A549 (cell line): ENCODE results near the gene ZNF276. TPM values are rescaled to one million over a fixed set of nuclear protein-coding genes. Genes with fewer than 3 reads are reported as not detected.
"Not testable (repeated sequence)": the region's sequence is repeated elsewhere in the genome, so short reads cannot be mapped to it uniquely, and the experiment has no call there.

Experiments
- ATAC-seq, 2 experiments: fragments of 200-7000 bp in 1 of 2; fragments of >200 bp in 1 of 2; cut with Nextera tagmentation in 1 of 2; cut with Tn5 transposase in 1 of 2; 3 replicates each; pipeline versions ENCODE4 v1.8.0 to v1.9.1; 2018 to 2020; ENCODE audit warnings: mild to moderate bottlenecking in 1 of 2, moderate library complexity in 1 of 2
- CTCF ChIA-PET: fragments of 300-600 bp; sonication (Branson Sonifier 250); formaldehyde crosslinking; extraction: SDS; loops from one replicate; lab custom pipeline; 2021; ENCODE audit warnings: antibody characterized with exemption, inconsistent platforms; lab: Yijun Ruan, JAX
- POLR2A ChIA-PET: fragments of 350-600 bp; formaldehyde crosslinking; extraction: SDS; loops from one replicate; lab custom pipeline; 2021; ENCODE audit warnings: antibody characterized with exemption, inconsistent platforms; lab: Yijun Ruan, JAX
- DNase-seq, 2 experiments: peaks; one replicate each; pipeline versions ENCODE4 v3.0.0 to v3.0.0-alpha.2; 2011 to 2016; ENCODE audit warnings: low read depth in 1 of 2, low spot score in 1 of 2
- FAIRE-seq: peaks from 2 replicates; lab custom pipeline; 2011; peaks lifted over from hg19 to GRCh38; lab: Jason Lieb, UNC
- H3K27ac ChIP-seq, 2 experiments: fragments of >200 bp; sonication (Bioruptor Twin); formaldehyde crosslinking; 3 replicates each; pipeline ENCODE4 v1.5.1; 2016 to 2017
- H3K4me1 ChIP-seq: fragments of >200 bp; sonication (Bioruptor Twin); formaldehyde crosslinking; 3 replicates; pipeline ENCODE4 v1.6.1; 2016
- H3K4me2 ChIP-seq: fragments of >200 bp; sonication (Bioruptor Twin); formaldehyde crosslinking; 3 replicates; pipeline ENCODE4 v1.6.1; 2016
- H3K4me3 ChIP-seq: fragments of >200 bp; sonication (Bioruptor Twin); formaldehyde crosslinking; 3 replicates; pipeline ENCODE4 v1.5.1; 2016
- H3K9me3 ChIP-seq: fragments of >200 bp; sonication (Bioruptor Twin); formaldehyde crosslinking; 3 replicates; pipeline ENCODE4 v1.6.1; 2016
- CBX8 ChIP-seq: fragments of 200-600 bp; sonication (generic); IDR thresholded peaks from 2 replicates; pipeline ENCODE4 v1.6.1; 2016
- CHD4 ChIP-seq: fragments of 200-600 bp; sonication (generic); IDR thresholded peaks from 2 replicates; pipeline ENCODE4 v1.6.1; 2016; ENCODE audit warnings: antibody characterized with exemption, mild to moderate bottlenecking, borderline replicate concordance
- FOSB ChIP-seq: fragments of 250-450 bp; sonication (Bioruptor Pico); IDR thresholded peaks from 2 replicates; pipeline ENCODE4 v1.5.0; 2020; ENCODE audit warnings: mild to moderate bottlenecking, moderate library complexity
- HDAC2 ChIP-seq: fragments of 200-600 bp; sonication (generic); IDR thresholded peaks from 2 replicates; pipeline ENCODE4 v1.6.1; 2016
- KDM5A ChIP-seq: fragments of 200-600 bp; sonication (generic); IDR thresholded peaks from 2 replicates; pipeline ENCODE4 v1.6.1; 2016; ENCODE audit warnings: antibody characterized with exemption, mild to moderate bottlenecking
- NFE2L2 ChIP-seq: fragments of 150-350 bp; conservative IDR thresholded peaks from 2 replicates; pipeline ENCODE4 v1.6.1; 2014; ENCODE audit warnings: low read length
- PHF8 ChIP-seq: fragments of 200-600 bp; sonication (generic); IDR thresholded peaks from 2 replicates; pipeline ENCODE4 v1.6.1; 2016; ENCODE audit warnings: low read depth, mild to moderate bottlenecking, antibody characterized with exemption, moderate library complexity, borderline replicate concordance
- POLR2A ChIP-seq: IDR thresholded peaks from 2 replicates; pipeline ENCODE4 v1.6.1; 2012; ENCODE audit warnings: mild to moderate bottlenecking, low read length
- RFX5 ChIP-seq: fragments of 450-650 bp; IDR thresholded peaks from 2 replicates; pipeline ENCODE4 v1.7.1; 2014; ENCODE audit warnings: antibody characterized with exemption, mild to moderate bottlenecking, moderate library complexity
- SREBF2 ChIP-seq: fragments of 450-650 bp; IDR thresholded peaks from 2 replicates; pipeline ENCODE4 v1.6.1; 2014; ENCODE audit warnings: mild to moderate bottlenecking, moderate library complexity
- ZFP36 ChIP-seq: fragments of 450-650 bp; IDR thresholded peaks from 2 replicates; pipeline ENCODE4 v1.6.1; 2014; ENCODE audit warnings: borderline replicate concordance; ENCODE audit not compliant: partially characterized antibody
- ZSCAN20 ChIP-seq: fragments of 250-450 bp; sonication (Bioruptor Pico); IDR thresholded peaks from 2 replicates; pipeline ENCODE4 v1.8.0; 2022; ENCODE audit warnings: mild to moderate bottlenecking, moderate library complexity
- WGBS: methylation state at CpG from one replicate; pipeline ENCODE4 v1.1.6; 2017; ENCODE audit errors: missing lambda C conversion rate; 5-methylcytosine and 5-hydroxymethylcytosine counted together
- polyA plus RNA-seq, 4 experiments: library from polyadenylated mRNA; depleted of rRNA in 3 of 4; stranded (reverse); fragments of >200 nt; fragmentation: RNase III in 1 of 4; extraction: RNeasy Plus Mini Kit Qiagen cat#74134 plus additional on column Dnase treatment in 1 of 4; gene quantifications; 2 replicates in 3 of 4; 3 replicates in 1 of 4; pipeline ENCODE4 v1.2.3, GENCODE V29; 2011 to 2017
- TF ChIP-seq, protein P1 (sequence below): IDR thresholded peaks from 2 replicates; pipeline ENCODE4 v1.6.1; 2012
- TF ChIP-seq, protein P2 (sequence below): fragments of >200 bp; sonication (Bioruptor Twin); formaldehyde crosslinking; IDR thresholded peaks from 2 replicates; pipeline ENCODE4 v1.6.1; 2016
- TF ChIP-seq, protein P3 (sequence below): IDR thresholded peaks from 2 replicates; pipeline ENCODE4 v1.6.1; 2012; ENCODE audit warnings: low read depth, borderline replicate concordance

Gene ZNF276
- polyA plus RNA-seq, 2 of the 4 experiments (the other 2 are of a cell fraction): 6.5 to 15.1 TPM

DNA sequence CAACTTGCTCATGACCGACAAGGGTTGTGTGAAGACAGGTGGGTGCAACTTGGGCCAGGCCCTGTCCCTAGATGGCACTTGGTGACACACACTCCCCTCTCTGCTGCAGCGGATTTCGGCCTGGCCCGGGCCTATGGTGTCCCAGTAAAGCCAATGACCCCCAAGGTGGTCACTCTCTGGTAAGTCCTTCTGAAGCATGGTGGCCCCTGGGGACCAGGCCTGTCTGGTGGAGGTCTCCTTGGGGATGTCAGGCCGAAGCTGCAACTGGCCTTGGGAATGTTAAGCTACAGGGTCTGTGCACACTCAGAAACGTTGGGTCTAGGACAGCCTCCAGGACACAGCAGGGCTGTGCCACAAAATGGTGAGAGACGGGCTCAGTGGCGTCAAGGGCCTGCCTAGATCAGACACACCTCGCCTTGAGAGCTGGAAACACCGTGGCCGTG lies 28.0 kb upstream of the ZNF276 start (continued):
- TF ChIP-seq ZFP36 (no peak), CHD4 (no peak)

DNA sequence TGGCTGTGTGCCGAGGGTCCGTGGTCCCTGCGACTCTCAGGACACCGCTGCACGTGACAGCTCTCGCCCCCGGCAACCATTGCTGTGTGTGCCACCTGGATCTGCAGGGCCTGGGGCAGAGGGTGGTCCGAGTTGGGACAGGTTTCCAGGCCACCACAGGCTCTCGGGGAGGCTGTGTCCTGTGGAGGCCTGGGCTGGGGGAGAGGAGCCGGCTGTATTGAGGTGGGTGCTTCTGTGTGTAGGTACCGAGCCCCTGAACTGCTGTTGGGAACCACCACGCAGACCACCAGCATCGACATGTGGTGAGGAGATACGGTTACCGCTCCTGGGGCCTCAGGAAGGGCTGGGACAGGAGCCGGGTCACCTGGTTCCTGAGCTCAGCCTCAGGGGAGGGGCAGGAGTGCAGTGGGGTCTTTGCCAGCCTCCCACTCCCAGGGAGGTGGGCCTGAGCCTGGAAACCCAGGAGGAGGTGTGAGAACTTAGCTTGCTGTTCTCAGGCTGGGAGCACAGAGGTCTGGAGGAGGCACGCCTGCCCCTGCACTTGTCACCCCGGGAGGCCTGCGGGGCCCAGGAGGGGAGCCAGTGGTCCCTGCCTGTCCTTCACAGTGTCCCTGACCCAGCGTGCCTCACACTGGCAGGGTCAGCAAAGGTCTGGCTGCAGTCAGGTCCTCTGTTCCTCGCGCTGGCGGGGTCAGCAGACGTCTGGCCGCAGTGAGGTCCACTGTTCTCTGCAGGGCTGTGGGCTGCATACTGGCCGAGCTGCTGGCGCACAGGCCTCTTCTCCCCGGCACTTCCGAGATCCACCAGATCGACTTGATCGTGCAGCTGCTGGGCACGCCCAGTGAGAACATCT lies 27.2 kb upstream of the ZNF276 start:
- no peak overlapping the region for H3K4me3 ChIP-seq
- POLR2A ChIA-PET: no interaction called here
- CTCF ChIA-PET: interaction anchor here (0.6 to 1.0 kb wide), 3 partner anchors 78 to 167 kb away, joined by 3 to 4 read pairs (median 3); no protein-coding TSS in a partner anchor
- H3K4me2 ChIP-seq: no peak overlapping the region
- 91% methylated on average over 17 of the region's 32 CpGs for WGBS
- no peaks in the 10 kb centered on the region for H3K4me1 ChIP-seq
- H3K27ac ChIP-seq: no peak overlapping the region
- DNase-seq (no peak), FAIRE-seq (no peak), ATAC-seq (peak in 1 of 2 experiments; percentile 2; a peak in 3 of 6 replicates)
- no peak for TF ChIP-seq HDAC2
- TF ChIP-seq POLR2A: no peak
- no peak for TF ChIP-seq SREBF2
- TF ChIP-seq PHF8: no peak
- no peak for TF ChIP-seq FOSB (CRISPR knock-in tag)
- no peak for TF ChIP-seq RFX5
- TF ChIP-seq, protein P1, sequence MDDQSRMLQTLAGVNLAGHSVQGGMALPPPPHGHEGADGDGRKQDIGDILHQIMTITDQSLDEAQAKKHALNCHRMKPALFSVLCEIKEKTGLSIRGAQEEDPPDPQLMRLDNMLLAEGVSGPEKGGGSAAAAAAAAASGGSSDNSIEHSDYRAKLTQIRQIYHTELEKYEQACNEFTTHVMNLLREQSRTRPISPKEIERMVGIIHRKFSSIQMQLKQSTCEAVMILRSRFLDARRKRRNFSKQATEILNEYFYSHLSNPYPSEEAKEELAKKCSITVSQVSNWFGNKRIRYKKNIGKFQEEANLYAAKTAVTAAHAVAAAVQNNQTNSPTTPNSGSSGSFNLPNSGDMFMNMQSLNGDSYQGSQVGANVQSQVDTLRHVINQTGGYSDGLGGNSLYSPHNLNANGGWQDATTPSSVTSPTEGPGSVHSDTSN: no peak
- TF ChIP-seq NFE2L2: no peak
- TF ChIP-seq ZSCAN20 (CRISPR knock-in tag): no peak
- no peak for TF ChIP-seq ZFP36
- TF ChIP-seq, protein P2, sequence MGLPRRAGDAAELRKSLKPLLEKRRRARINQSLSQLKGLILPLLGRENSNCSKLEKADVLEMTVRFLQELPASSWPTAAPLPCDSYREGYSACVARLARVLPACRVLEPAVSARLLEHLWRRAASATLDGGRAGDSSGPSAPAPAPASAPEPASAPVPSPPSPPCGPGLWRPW: no peak
- no peak for TF ChIP-seq CHD4
- no peak for TF ChIP-seq KDM5A
- TF ChIP-seq, protein P3, sequence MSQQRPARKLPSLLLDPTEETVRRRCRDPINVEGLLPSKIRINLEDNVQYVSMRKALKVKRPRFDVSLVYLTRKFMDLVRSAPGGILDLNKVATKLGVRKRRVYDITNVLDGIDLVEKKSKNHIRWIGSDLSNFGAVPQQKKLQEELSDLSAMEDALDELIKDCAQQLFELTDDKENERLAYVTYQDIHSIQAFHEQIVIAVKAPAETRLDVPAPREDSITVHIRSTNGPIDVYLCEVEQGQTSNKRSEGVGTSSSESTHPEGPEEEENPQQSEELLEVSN: no peak
- H3K9me3 ChIP-seq: no peaks in the 10 kb centered on the region

DNA sequence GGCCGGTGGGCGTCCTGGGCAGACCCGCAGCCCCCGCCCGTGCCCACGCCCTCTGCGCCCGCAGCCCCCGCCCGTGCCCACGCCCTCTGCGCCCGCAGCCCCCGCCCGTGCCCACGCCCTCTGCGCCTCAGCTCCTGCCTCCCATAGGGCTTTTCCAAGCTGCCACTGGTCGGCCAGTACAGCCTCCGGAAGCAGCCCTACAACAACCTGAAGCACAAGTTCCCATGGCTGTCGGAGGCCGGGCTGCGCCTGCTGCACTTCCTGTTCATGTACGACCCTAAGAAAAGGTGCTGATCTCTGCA lies 26.6 kb upstream of the ZNF276 start:
- ChIA-PET POLR2A (interaction anchor here (4.4 kb wide), 1 partner anchor 8 kb away, joined by 26 read pairs; the partner anchor contains the start of gene CDK10), CTCF (interaction anchor here (0.6 to 1.0 kb wide), 2 partner anchors 101 to 167 kb away, joined by 3 read pairs; no protein-coding TSS in a partner anchor)
- H3K4me1 ChIP-seq, H3K4me2 ChIP-seq, H3K27ac ChIP-seq, ATAC-seq, H3K4me3 ChIP-seq, FAIRE-seq, DNase-seq, H3K9me3 ChIP-seq: not testable (repeated sequence)
- WGBS: 90% methylated on average over 6 of the region's 23 CpGs

DNA sequence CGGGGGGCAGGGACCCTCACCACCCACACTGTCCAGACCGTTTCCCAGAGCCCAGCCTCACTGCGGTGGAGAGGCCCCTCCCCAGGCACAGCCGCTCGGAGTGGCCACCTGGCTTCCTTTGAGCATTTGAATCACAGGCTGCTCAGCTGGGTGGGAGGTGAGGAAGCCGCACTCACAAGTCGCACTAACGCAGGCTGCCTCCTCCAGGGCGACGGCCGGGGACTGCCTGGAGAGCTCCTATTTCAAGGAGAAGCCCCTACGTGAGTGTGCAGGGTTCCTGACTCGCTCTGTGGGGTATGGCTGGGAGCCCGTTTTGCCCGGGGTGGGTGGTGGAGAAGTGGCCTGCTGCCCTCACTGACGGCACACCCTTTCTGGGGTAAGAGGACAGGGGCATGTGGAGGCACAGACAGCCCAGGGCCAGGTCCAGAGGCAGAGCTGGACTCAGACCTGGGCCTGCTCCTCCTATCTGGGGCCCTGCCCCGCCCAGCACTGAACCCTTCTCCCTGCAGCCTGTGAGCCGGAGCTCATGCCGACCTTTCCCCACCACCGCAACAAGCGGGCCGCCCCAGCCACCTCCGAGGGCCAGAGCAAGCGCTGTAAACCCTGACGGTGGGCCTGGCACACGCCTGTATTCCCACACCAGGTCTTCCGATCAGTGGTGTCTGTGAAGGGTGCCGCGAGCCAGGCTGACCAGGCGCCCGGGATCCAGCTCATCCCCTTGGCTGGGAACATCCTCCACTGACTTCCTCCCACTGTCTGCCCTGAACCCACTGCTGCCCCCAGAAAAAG lies 26.1 kb upstream of the ZNF276 start:
- CTCF ChIA-PET: interaction anchor here (0.6 to 1.0 kb wide), 2 partner anchors 101 to 166 kb away, joined by 3 read pairs; no protein-coding TSS in a partner anchor
- ATAC-seq: peak; percentile 1 to 3; a peak in 1 of 6 replicates
- no peak for DNase-seq
- H3K4me2 ChIP-seq: no peak overlapping the region
- no peak for TF ChIP-seq CBX8
- no peak for TF ChIP-seq HDAC2
- FAIRE-seq: no peak
- H3K4me1 ChIP-seq: peaks cover 5% of the 10 kb centered on the region; the same call in 2 of the 3 replicates
- POLR2A ChIA-PET: interaction anchor here (4.4 kb wide), 1 partner anchor 9 kb away, joined by 26 read pairs; the partner anchor contains the start of gene CDK10
- no peak overlapping the region for H3K4me3 ChIP-seq
- H3K9me3 ChIP-seq: no peaks in the 10 kb centered on the region
- no peak overlapping the region for H3K27ac ChIP-seq
- WGBS: 93% methylated on average over 24 of the region's 31 CpGs
